SIG-M5 treated with dmso at 0.1 percent for 504 hours (cell line): Measurements from ENCODE around the gene MAPK1.
"Not testable (repeated sequence)": the region's sequence is repeated elsewhere in the genome, so short reads cannot be mapped to it uniquely, and the experiment has no call there.

ENCODE experiments used
- DNase-seq: peaks from one replicate; lab custom pipeline; 2025; ENCODE audit not compliant: unreplicated experiment; lab: John Stamatoyannopoulos, UW

The MAPK1 gene

DNA sequence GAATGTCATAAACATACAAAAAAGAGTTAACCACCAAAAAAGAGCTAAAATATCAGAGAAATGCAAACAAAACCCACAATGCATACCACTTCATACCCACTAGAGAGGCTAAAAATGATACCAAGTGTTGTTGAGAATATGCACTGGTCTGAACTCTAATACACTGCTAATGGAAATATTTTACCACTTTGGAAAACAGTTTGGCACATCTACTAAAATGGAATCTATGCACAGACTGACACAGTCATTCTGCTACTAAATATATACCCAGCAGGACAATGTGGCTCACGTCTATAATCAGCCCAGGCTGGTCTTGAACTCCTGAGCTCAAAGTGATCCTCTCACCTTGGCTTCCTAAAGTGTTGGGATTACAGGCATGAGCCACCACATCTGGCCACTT, 18.0 kb downstream of the MAPK1 start:
- DNase-seq: no peak

GRCh38 chr22:21848057-21848456, 19.4 kb downstream of the MAPK1 start:
- not testable (repeated sequence) for DNase-seq

- no peak for DNase-seq
Observed at GRCh38 chr22:21845558-21846453, 21.6 kb downstream of the MAPK1 start.

GRCh38 chr22:21842946-21843345, 24.5 kb downstream of the MAPK1 start:
- no peak for DNase-seq

DNA sequence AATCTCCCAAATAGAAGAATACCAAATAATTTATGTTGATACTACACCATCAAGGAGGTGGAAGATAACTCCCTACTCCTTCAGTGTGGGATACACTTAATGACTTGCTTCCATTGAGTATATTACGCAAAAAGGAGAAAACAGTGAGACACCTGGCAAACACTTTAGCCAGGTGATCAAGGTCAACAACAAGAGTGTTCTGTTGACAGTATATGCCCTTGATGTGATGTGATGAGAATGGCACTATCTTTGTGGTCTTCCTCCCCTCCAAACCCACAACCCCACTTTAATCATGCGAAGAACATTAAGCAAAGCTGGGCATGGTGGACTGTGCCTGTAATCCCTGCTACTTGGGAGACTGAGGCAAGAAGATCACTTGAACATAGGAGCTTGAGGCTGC, 26.0 kb downstream of the MAPK1 start:
- DNase-seq: no peak

- DNase-seq: no peak
Observed at GRCh38 chr22:21840236-21840823, 27.1 kb downstream of the MAPK1 start.

- DNase-seq: no peak
Observed at GRCh38 chr22:21839765-21840140, 27.7 kb downstream of the MAPK1 start.

- not testable (repeated sequence) for DNase-seq
Observed at GRCh38 chr22:21839104-21839764, 28.2 kb downstream of the MAPK1 start.

DNA sequence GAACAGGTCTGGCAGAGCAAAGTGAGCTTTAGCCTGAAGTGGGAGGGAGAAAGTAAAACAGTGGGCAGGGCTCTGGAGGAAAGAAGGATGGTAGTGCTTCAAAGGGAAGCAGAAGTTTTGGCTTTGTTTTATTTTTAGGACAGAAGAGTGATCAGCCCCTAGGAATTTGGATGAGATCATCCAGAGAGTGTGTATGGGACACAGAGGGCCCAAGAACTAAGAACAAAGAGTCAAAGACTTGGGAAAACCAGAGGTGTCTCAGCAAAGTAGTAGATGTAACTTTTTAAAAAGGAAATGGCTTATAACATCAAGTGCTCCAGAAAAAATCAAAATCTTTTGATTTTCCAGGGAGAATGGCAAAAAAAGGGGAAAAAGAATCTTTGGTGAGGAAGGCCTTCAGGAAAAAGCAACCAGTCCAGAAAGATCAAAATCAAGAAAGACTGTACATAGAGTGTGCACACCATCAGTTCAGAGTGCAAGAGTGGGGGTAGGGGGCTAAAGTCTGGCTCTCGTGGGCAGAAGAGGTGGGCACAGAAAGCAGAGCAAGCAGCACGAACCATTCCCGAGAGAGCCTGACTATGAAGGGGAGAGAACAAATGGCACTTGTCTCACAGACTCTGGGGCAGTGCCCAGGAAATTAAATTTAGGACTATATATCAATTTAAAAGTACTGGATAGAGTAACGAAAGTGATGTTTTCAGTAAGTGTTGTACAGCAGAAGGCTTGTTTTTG, 30.0 kb downstream of the MAPK1 start:
- DNase-seq: no peak

DNA sequence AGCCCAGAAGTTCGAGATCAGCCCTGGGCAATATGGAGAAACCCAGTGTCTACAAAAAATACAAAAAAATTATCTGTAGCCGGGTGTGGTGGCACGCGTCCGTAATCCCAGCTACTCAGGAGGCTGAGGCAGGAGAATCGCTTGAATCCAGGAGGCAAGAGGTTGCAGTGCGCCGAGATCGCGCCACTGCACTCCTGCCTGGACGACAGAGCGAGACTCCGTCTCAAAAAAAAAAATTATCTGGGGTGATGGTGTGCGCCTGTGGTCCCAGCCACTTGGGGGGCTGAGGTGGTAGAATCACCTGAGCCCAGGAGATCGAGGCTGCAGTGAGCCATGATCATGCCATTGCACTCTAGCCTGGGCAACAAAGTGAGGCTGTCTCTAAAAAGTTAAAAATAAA, 31.0 kb downstream of the MAPK1 start:
- DNase-seq: not testable (repeated sequence)

DNA sequence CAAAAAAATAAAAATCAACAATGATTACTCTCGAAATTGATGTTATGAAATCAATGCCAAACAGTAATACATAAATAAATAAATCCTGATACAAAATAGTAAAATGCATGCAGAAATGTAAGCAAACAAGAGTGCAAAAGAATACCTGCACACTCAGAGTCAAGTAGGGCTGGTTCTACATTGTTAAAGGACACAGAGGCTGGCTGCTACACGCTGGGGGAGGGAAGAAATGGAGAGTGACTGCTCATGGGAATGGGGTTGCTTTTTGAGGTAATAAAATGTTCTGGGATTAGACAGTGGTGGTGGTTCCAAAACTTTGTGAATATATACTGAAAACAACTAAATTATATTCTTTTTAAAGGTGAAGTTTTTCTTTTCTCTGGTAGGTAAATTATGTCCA, 32.1 kb downstream of the MAPK1 start:
- no peak for DNase-seq

- DNase-seq: no peak
Observed at GRCh38 chr22:21834869-21835268, 32.6 kb downstream of the MAPK1 start.

- DNase-seq: no peak
Observed at GRCh38 chr22:21832291-21833290, 34.9 kb downstream of the MAPK1 start.

DNA sequence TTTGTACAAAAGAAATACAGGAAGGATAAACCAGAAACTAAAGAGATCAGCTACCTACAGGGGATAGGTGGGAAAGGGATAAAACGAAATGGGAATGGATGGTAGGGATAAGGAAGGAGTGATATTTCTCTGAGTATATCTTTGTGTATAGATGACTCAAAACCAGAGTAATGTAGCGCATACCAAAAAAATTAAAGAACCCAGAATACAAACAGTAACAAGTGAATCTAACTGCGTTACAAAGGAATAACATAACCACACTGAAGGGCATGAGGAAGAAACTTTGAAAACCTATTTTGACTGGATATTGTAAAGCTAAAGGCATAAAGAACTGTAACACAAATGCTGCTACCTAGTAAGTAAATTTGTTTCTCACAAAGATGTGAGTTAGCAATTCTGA, 37.9 kb downstream of the MAPK1 start:
- DNase-seq: no peak

GRCh38 chr22:21828268-21828638, 39.2 kb downstream of the MAPK1 start:
- DNase-seq: no peak

DNA sequence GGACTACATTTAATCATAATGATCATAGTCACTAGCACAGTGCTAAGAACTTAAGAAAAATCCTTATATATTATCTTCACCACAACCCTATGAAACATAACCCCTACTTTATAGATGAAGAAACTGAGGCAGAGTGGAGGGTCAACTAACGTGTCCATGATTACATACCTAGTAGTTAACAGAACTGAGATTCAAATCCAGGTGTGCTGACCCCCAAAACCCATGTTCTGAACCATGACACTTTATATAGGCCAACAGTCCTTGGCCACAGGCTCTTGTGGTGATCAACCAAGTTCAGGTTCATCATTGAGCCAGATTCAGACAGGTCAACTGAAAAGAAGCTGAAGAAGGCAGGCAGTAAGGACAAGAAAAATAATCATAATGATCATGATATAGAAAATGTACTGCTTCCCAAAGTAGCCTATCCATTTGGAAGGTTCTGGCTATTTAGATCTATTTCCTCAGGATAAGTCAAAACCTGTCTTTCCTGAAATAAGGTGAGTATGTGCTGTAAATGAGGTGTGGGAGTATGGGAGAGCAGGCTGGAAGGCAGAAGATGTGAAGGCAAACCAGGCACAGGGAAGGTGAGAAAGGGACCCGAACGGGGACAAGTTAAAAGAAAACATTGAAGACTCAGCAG, 39.7 kb downstream of the MAPK1 start:
- DNase-seq: no peak

- no peak for DNase-seq
Observed at GRCh38 chr22:21826204-21826603, 41.2 kb downstream of the MAPK1 start.

DNA sequence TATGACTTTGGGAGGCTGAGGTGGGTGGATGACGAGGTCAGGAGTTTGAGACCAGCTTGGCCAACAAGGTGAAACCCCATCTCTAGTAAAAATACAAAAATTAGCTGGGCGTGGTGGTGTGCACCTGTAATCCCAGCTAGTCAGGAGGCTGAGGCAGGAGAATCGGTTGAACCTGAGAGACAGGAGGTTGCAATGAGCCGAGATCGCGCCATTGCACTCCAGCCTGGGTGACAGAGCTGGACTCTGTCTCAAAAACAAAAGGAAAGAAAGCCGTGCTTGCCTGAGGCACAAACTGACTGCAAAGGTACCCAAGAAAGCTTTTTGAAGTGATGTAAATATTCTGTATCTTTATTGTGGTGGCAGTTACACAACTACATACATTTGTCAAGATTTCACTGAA, 42.5 kb downstream of the MAPK1 start:
- not testable (repeated sequence) for DNase-seq

GRCh38 chr22:21824445-21824912, 43.0 kb downstream of the MAPK1 start:
- DNase-seq: no peak
